Heart right ventricle (tissue), 16 donors: ENCODE data around the gene DIPK1A. TPM values are rescaled to one million over a fixed set of nuclear protein-coding genes. Genes with fewer than 3 reads are reported as not detected.

Source experiments
- ATAC-seq, 8 donors: fragments of 200-7000 bp; cut with Tn5 transposase; one replicate each; pipeline ENCODE4 v1.9.1; 2020; ENCODE audit warnings: mild to moderate bottlenecking in 8 of 8, moderate library complexity in 8 of 8, moderate number of reproducible peaks in 1 of 8
- DNase-seq, 2 donors: peaks; one replicate each; pipeline ENCODE4 v3.0.0-alpha.2; 2020
- H3K27ac ChIP-seq, 10 donors: fragments of 200-600 bp; sonication (generic) in 2 of 10; one replicate each; pipeline versions ENCODE4 v1.5.0 to v1.8.0; 2020 to 2022; ENCODE audit warnings: mild to moderate bottlenecking in 3 of 10
- H3K27me3 ChIP-seq, 7 donors: fragments of 200-600 bp; one replicate each; pipeline ENCODE4 v1.8.0; 2021 to 2022; ENCODE audit warnings: mild to moderate bottlenecking in 2 of 7
- H3K36me3 ChIP-seq, 9 donors: fragments of 200-600 bp; sonication (generic) in 1 of 9; one replicate each; pipeline versions ENCODE4 v1.5.0 to v1.8.0; 2020 to 2022; ENCODE audit warnings: mild to moderate bottlenecking in 2 of 9
- H3K4me1 ChIP-seq, 9 donors: fragments of 200-600 bp; sonication (generic) in 1 of 9; one replicate each; pipeline versions ENCODE4 v1.5.0 to v1.8.0; 2020 to 2022; ENCODE audit warnings: mild to moderate bottlenecking in 4 of 9
- H3K4me3 ChIP-seq, 10 donors: fragments of 200-600 bp; sonication (generic) in 2 of 10; one replicate each; pipeline versions ENCODE4 v1.5.0 to v1.8.0; 2020 to 2022; ENCODE audit warnings: mild to moderate bottlenecking in 7 of 10, moderate library complexity in 2 of 10
- H3K9me3 ChIP-seq, 11 donors: fragments of 200-600 bp in 10 of 11; sonication (generic) in 2 of 11; one replicate each; pipeline versions ENCODE4 v1.5.0 to v1.8.0; 2013 to 2022; ENCODE audit warnings: mild to moderate bottlenecking in 2 of 11, control low read depth in 1 of 11, moderate library complexity in 1 of 11
- WGBS, 2 donors: extraction: QIAGEN DNeasy Blood & Tissue Kit; methylation state at CpG; one replicate each; pipeline ENCODE4 v1.1.7; 2013; ENCODE audit warnings: inconsistent platforms in 1 of 2; 5-methylcytosine and 5-hydroxymethylcytosine counted together
- intact Hi-C, 10 donors: fragments of 100-400 bp; cut with DNase I; formaldehyde crosslinking; loops; one replicate each; pipeline versions ENCODE4 v1.11.1 to v1.14.2; 2022
- polyA plus RNA-seq, 2 donors: library from polyadenylated mRNA; stranded (reverse); fragments of 200-250 nt; gene quantifications; one replicate each; pipeline ENCODE4 v1.2.3, GENCODE V29; 2013
- total RNA-seq, 10 donors: library from RNA; stranded (reverse); fragmentation: NEBNext Ultra II Directional in 3 of 10; extraction: Animal tissue kit (Norgen Biotek cat#: 25700) in 3 of 10; gene quantifications; one replicate each; pipeline versions ENCODE4 v1.2.1 to v1.2.4, GENCODE V29; 2021 to 2023
- TF ChIP-seq, protein P1 (sequence below), 9 donors: fragments of 200-600 bp; sonication (generic) in 2 of 9; IDR thresholded peaks; one replicate each; pipeline versions ENCODE4 v1.5.0 to v1.8.0; 2021 to 2022; ENCODE audit warnings: antibody characterized with exemption in 9 of 9, mild to moderate bottlenecking in 5 of 9, moderate library complexity in 1 of 9
- donor health status: Arrhythmogenic right ventricular cardiomyopathy.
- donor health status: ischemic (EF 13 %, LVEDD 7.1; RV severe dilation, severe dysfunction).
- donor health status: healthy with polysubstance abuse.
- donor health status: DM: no; HTN: yes; CAD: no.
- donor health status: DM: no; HTN: no; CAD: no.
- donor health status: ischemic (EF 25% LVEDD 6.9; RV normal size, moderate dysfunction).
- donor health status: ischemic (EF 25% LVEDD 5.7; RV mildly dilated, moderate dysfunction).
- donor health status: healthy.
- donor health status: DM: yes; HTN: yes; CAD: no.
- donor health status: Ischemic cardiomyopathy.
- donor health status: ischemic (EF 35%, LVEDD 5.7; RV mildly dilated, moderate dysfunction).
- donor health status: nonischemic (EF 11% LVEDD 7.7; RV severe dilation, severe dysfunction).
- donor health status: DM: yes; HTN: yes; CAD: no.
- donor health status: PGD.
- donor health status: ischemic (EF 29% LVEDD 5.4; RV normal size, mild dysfunction).
- donor health status: nonischemic (EF 23%, LVEDD 6.1; RV moderate dilation, normal function).

The DIPK1A gene
- total and polyA plus RNA-seq, 12 donors = 3.4 to 8.5 (median 6.3) TPM

DNA sequence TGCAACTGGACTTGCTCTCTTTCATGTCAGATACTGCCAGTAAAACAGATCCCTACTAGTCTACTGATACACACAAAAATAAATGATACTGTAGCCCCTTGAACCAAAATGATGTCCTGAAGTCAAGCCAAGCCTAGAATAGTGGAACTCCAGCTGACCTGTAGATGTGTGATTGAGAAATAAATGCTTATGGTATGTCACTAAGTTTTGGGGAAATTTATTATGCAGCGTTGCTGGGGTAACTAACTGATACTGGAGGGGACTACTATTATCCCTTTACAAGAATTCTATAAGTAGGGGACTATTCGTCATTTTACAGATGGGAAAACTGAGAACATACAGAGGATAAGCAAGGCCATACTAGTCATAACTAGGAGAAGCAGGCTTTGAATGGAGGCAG, 73.8 kb downstream of the DIPK1A start:
- WGBS, 2 donors = 93 to 97% methylated on average over 2 of the region's 2 CpGs
- no peaks in the 10 kb centered on the region for H3K27me3 ChIP-seq
- H3K27ac ChIP-seq = no peak overlapping the region
- H3K4me3 ChIP-seq = no peak overlapping the region
- no peaks in the 10 kb centered on the region for H3K36me3 ChIP-seq
- DNase-seq (no peak), ATAC-seq (no peak)
- H3K9me3 ChIP-seq = peaks cover 0 to 23% (median 7%) of the 10 kb centered on the region in 11 donors
- H3K4me1 ChIP-seq = peaks cover 0 to 7% (median 0%) of the 10 kb centered on the region in 9 donors
- TF ChIP-seq, protein P1, sequence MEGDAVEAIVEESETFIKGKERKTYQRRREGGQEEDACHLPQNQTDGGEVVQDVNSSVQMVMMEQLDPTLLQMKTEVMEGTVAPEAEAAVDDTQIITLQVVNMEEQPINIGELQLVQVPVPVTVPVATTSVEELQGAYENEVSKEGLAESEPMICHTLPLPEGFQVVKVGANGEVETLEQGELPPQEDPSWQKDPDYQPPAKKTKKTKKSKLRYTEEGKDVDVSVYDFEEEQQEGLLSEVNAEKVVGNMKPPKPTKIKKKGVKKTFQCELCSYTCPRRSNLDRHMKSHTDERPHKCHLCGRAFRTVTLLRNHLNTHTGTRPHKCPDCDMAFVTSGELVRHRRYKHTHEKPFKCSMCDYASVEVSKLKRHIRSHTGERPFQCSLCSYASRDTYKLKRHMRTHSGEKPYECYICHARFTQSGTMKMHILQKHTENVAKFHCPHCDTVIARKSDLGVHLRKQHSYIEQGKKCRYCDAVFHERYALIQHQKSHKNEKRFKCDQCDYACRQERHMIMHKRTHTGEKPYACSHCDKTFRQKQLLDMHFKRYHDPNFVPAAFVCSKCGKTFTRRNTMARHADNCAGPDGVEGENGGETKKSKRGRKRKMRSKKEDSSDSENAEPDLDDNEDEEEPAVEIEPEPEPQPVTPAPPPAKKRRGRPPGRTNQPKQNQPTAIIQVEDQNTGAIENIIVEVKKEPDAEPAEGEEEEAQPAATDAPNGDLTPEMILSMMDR (IDR thresholded peaks at IDR 0.05) = no peak
- intact Hi-C loops = no loop called here

DNA sequence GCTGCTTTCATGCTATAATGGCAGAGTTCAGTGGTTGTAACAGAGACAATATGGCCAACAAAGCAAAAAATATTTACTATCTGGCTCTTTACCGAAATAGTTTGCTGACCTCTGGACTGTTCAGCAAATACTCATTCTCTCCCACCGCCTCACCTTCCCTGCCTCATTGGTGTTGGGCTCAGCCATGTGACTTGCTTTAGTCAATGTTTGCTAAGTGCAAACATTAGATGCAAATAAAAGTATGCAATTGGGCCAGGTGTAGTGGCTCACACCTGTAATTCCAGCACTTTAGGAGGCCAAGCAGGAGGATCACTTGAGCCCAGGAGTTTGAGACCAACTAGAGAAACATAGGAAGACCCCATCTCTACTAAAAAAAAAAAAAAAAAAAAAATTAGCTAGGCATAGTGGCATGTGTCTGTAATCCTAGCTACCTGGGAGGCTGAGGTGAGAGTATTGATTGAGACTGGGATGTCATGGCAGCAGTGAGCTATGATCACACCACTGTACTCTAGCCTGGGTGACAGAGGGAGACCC, 74.3 kb downstream of the DIPK1A start:
- ATAC-seq (no peak), DNase-seq (no peak)
- Histone ChIP-seq H3K27me3 (no peaks in the 10 kb centered on the region), H3K9me3 (peaks cover 0 to 20% (median 7%) of the 10 kb centered on the region in 11 donors), H3K4me1 (peaks cover 0 to 7% (median 0%) of the 10 kb centered on the region in 9 donors), H3K27ac (no peak overlapping the region), H3K36me3 (no peaks in the 10 kb centered on the region), H3K4me3 (no peak overlapping the region)
- TF ChIP-seq, protein P1 (IDR thresholded peaks at IDR 0.05) = no peak
- intact Hi-C loops = no loop called here
- WGBS, 2 donors = 95 to 97% methylated on average over 2 of the region's 2 CpGs

DNA sequence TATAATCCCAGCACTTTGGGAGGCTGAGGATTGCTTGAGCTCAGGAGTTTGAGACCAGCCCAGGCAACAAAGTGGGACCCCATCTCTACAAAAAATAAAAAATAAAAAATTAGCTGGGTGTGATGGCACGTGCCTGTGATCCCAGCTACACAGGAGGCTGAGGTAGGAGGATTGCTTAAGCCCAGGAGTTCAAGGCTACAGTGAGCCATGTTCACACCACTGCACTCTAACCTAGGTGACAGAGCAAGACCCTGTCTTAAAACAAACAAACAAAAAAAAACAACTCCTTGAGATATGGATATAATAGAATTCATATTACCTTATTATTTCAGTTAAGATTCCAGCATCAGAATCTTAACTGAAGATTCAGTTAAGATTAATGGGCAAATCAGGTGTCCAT, 77.1 kb downstream of the DIPK1A start:
- intact Hi-C loops = no loop called here
- peaks cover 0 to 7% (median 4%) of the 10 kb centered on the region in 11 donors for H3K9me3 ChIP-seq
- no peak for DNase-seq
- no peaks in the 10 kb centered on the region for H3K36me3 ChIP-seq
- H3K4me3 ChIP-seq = no peak overlapping the region
- 88 to 90% methylated on average over 1 of the region's 1 CpG for WGBS, 2 donors
- no peaks in the 10 kb centered on the region for H3K27me3 ChIP-seq
- H3K27ac ChIP-seq = no peak overlapping the region
- peaks cover 0 to 7% (median 0%) of the 10 kb centered on the region in 9 donors for H3K4me1 ChIP-seq
- TF ChIP-seq, protein P1 (IDR thresholded peaks at IDR 0.05) = no peak
- no peak for ATAC-seq

DNA sequence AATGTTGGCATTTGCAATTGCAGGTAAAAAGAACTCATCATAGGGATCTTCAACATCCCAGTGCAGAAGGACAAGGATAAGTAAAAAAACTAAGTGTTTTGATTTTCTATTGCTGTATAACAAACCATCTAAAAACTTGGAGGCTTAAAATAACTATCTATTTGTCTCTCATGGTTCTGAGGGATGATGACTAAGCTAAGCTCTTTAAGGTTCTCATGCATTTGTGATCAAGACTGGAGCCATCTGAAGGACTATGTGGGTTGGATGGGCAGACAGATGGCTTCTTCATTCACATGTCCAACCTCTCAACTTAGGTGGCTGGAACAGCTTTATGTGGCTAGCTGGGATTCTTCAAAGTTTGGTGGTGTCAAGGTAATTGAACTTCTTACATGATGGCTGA, 78.0 kb downstream of the DIPK1A start:
- H3K27ac ChIP-seq = no peak overlapping the region
- H3K4me3 ChIP-seq = no peak overlapping the region
- intact Hi-C loops = no loop called here
- no peaks in the 10 kb centered on the region for H3K9me3 ChIP-seq
- no peaks in the 10 kb centered on the region for H3K27me3 ChIP-seq
- no peak for ATAC-seq
- H3K4me1 ChIP-seq = peaks cover 0 to 10% (median 0%) of the 10 kb centered on the region in 9 donors
- no peak for DNase-seq
- TF ChIP-seq, protein P1 (IDR thresholded peaks at IDR 0.05) = no peak
- no peaks in the 10 kb centered on the region for H3K36me3 ChIP-seq
